ENCODE measurements around the gene DDX23.

The DDX23 gene

DNA sequence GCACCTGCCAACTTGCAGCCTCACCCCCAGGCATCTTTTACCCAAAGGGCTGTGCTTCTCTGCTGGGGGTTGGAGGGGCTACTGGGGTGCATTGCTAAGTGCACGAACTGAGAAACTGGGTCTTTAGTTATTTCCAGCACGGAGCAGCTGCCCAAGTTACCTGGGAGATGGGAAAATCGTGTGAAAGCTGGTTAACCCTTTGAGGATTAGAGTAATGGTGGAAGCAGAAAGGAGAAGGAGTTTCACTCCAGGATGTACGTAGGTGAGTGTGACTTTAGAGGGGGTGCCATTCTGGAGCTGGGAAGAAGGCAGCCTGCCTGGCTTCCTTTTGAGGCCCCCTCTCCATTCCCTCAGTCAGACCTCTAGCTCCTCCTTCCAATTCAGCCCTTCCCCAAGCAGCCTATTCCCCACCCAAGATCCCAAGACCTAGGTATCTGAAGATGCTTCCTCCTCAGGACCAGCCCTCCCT is 62.1 kb downstream of the DDX23 start:
- H3K4me3 ChIP-seq (ENCODE audit: low read depth, low read length): peak overlapping the region; percentile 87
- TF ChIP-seq CTCF (IDR thresholded peaks at IDR 0.05; ENCODE audit: control insufficient read depth, extremely low read depth, insufficient read depth): no peak
- DNase-seq (ENCODE audit: low read depth): no peak

DNA sequence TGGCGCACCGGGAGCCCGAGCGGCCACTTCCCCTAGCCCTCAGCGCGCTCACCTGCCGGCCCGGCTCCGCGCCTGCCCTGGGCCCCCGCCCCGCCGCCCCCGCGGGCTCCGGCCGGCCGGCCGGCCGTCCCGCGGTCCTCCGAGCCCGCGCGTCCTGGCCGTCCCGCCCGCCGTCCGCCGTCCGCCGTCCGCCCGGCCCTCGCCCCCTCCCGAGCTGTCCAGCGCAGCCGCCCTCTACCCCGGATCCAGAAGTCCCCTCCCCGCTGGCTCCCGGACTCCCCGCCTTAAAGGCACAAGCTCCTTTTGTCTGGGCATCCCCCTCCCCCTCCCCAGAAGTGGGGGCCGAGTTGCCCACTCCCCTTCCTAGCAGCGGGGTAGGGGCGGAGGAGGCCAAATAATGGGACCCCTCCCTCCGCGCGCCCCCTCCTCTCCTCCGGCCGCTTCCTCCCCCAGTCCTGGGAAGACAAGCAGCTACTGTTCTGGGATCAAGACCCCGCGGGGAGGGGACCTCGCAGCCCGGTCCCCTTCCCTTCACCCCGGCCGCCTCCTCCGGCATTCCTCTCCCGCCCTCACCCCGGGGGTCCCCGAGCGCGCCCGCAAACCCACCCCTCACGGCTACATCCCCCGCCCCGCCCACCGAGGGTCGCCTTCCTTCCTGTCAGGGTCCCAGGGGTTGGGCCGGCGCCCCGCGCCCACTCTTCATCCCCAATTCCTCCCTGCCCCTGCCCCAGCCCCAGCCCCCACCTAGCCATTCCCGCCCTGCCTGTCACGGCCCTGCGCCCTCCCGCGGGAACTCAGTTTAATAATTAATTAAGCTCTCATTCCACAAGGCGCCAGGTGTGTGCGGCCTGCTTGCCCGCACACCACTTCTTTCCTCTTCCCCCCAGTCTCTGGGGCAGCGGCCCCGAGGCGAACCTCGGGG is 62.8 kb downstream of the DDX23 start, which contains the start of gene ADCY6:
TSS of gene ADCY6 (minus strand) at position 236 of the 922 bp plus-strand sequence. CDS start 5,655 bp downstream, outside the sequence.
- DNase-seq (ENCODE audit: low read depth): peak; percentile 39
- TF ChIP-seq CTCF (IDR thresholded peaks at IDR 0.05; ENCODE audit: control insufficient read depth, extremely low read depth, insufficient read depth): 0 out of 2 replicates have a peak, but pooled peaks have one; percentile 7
- H3K4me3 ChIP-seq (ENCODE audit: low read depth, low read length): peak within 1 kb of the TSS; percentile 87

DNA sequence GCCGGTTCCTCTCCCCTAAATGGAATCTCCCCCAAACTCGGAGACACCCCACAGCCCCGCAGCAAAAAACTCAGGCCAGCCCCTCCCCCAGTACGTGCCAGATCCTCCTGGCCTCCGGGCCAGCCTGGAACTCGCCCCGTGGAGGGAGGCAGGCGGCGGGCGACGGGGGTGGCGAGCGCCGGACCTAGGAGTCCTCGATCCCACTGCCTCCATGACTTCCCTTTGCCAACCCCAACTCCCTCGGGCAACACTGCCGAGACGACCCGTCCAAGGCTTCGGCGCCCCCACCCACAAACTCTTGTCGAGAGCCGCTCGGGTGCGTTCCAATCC is 63.5 kb downstream of the DDX23 start:
- TF ChIP-seq CTCF (IDR thresholded peaks at IDR 0.05; ENCODE audit: control insufficient read depth, extremely low read depth, insufficient read depth): no peak
- H3K4me3 ChIP-seq (ENCODE audit: low read depth, low read length): peak overlapping the region; percentile 87
- no peak for DNase-seq (ENCODE audit: low read depth)

DNA sequence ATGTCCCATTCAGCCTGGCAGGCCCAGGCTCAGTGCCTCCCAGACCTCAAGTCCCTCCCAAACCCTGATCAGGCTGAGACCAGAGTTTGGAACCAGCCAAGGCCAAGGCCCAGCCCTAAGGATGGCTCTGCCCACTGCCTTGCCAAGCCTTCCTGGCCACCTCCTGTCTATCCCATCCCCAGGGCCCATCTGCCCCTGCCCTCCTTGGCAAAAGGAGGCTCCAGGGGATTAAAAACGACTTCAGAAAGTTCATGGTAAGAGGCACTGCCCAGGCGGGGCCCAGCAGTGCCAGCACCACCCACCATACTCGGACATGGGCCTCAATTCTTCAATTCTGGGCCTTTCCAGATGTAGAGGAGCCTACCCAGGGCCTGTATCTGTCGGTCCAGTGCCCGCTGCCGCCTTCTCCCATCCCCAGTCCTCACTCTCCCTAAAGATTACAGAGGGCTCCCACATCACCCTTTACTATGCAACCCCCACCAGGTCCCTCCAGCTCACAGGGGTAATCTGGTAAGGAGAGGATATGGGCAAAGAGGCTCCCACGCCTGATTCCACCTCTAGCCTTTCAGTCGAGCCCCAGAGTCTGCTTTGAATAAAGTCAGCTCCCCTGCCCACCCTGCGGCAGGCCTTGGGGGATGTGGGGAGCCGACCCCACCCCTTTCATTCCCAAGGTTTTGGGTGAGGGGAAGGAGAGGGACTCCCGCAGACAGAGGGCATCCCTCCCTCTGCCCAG is 64.0 kb downstream of the DDX23 start:
- H3K4me3 ChIP-seq (ENCODE audit: low read depth, low read length): peak overlapping the region; percentile 87
- TF ChIP-seq CTCF (IDR thresholded peaks at IDR 0.05; ENCODE audit: control insufficient read depth, extremely low read depth, insufficient read depth): no peak
- no peak for DNase-seq (ENCODE audit: low read depth)

DNA sequence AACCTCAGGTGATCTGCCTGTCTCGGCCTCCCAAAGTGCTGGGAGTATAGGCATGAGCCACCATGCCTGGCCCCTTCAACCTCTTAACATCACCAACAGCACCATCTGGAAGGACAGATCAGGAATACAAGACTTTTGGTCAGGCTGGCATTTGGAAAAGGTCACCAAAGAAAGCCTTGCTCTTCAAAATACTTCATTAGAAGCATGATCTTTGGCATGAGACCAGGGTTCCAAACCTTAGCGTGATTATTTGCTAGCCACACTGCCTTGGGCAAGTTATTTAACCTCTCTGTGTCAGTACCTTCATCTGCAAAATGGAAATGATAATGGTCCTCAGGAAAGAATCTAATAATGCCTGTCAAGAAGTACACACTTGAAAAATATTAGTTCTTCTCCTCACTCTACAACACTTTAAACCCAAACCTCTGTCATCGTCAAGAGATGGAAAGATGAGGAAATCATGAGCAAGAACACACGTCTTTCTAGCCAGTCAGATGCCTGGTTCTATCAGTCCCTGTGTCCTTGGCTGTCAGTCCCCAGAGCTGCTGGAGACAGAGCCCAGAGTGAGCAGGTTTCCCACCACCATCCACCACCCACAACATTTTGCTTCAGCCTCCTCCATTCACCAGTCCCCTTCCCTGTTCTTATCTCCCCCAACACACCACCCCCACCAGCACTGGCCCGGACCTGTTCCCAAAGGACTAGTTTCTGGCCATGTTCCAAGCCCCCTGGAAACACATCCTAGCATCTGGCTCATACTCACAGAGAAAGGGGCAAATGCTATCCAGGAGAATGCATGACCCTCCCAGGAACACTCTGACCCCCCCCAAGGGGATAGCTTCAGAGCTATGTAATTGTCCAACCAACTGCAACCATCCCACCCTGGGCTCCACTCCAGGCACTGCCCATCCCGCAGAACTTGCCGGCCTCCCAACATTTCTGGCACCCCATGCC is 65.1 kb downstream of the DDX23 start:
- peak overlapping the region; percentile 87 for H3K4me3 ChIP-seq (ENCODE audit: low read depth, low read length)
- no peak for TF ChIP-seq CTCF (IDR thresholded peaks at IDR 0.05; ENCODE audit: control insufficient read depth, extremely low read depth, insufficient read depth)
- no peak for DNase-seq (ENCODE audit: low read depth)

DNA sequence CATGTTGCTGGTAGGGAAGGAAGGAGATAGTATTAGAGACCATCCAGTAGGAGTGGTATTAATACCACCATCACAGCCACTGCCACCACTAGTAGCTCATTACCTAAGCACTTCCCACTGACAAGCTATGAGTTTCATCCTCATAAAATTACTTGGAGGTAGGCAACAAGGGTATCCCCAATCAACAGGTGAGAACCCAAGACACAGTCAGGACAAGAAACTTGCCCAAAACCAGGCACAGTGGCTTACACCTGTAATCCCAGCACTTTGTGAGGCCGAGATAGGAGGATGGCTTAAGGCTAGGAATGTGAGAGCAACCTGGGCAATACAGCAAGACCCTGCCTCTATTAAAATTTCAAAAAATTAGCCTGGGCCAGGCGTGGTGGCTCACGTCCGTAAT is 68.5 kb downstream of the DDX23 start:
- TF ChIP-seq CTCF (IDR thresholded peaks at IDR 0.05; ENCODE audit: control insufficient read depth, extremely low read depth, insufficient read depth): no peak
- H3K4me3 ChIP-seq (ENCODE audit: low read depth, low read length): no peak overlapping the region
- no peak for DNase-seq (ENCODE audit: low read depth)

Data from LNCaP clone FGC (cell line).